Suprapubic skin (tissue), 4 donors: ENCODE results near the gene NQO2.

Experiments
- POLR2A ChIP-seq, 2 donors: fragments of 450-650 bp; IDR thresholded peaks; one replicate each; pipeline ENCODE4 v1.6.1; 2017; ENCODE audit warnings: antibody characterized with exemption in 2 of 2, mild to moderate bottlenecking in 2 of 2, moderate library complexity in 2 of 2
- POLR2AphosphoS5 ChIP-seq, 3 donors: sonication (generic); formaldehyde crosslinking; IDR thresholded peaks; one replicate each; pipeline ENCODE4 v1.6.1; 2017; ENCODE audit warnings: antibody characterized with exemption in 3 of 3
- TF ChIP-seq, protein P1 (sequence below), 2 donors: fragments of 200-600 bp in 1 of 2; fragments of 450-650 bp in 1 of 2; sonication (generic) in 1 of 2; IDR thresholded peaks; one replicate each; pipeline ENCODE4 v1.5.1; 2016 to 2019; ENCODE audit warnings: antibody characterized with exemption in 2 of 2, mild to moderate bottlenecking in 1 of 2, moderate library complexity in 1 of 2

DNA sequence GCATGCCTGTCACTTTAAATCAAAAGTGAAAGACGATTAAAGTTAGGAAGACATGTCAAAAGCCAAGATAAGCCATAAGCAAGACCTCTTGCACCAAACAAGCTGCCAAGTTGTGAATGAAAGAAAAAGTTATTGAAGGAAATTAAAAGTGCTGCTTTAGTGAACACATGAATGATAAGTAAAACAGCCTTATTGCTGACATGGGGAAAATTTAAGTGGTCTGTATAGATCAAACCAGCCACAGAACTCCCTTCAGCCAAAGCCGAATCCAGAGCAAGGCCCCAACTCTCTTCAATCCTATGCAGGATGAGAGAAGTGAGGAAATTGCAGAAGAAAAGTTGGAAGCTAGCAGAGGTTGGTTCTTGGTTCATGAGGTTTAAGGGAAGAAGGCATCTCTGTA lies 59.3 kb downstream of the NQO2 start:
- TF ChIP-seq, protein P1, sequence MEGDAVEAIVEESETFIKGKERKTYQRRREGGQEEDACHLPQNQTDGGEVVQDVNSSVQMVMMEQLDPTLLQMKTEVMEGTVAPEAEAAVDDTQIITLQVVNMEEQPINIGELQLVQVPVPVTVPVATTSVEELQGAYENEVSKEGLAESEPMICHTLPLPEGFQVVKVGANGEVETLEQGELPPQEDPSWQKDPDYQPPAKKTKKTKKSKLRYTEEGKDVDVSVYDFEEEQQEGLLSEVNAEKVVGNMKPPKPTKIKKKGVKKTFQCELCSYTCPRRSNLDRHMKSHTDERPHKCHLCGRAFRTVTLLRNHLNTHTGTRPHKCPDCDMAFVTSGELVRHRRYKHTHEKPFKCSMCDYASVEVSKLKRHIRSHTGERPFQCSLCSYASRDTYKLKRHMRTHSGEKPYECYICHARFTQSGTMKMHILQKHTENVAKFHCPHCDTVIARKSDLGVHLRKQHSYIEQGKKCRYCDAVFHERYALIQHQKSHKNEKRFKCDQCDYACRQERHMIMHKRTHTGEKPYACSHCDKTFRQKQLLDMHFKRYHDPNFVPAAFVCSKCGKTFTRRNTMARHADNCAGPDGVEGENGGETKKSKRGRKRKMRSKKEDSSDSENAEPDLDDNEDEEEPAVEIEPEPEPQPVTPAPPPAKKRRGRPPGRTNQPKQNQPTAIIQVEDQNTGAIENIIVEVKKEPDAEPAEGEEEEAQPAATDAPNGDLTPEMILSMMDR (IDR thresholded peaks at IDR 0.05), result no peak
- no peak for TF ChIP-seq POLR2A (IDR thresholded peaks at IDR 0.05)
- TF ChIP-seq POLR2AphosphoS5 (IDR thresholded peaks at IDR 0.05), result no peak
